ENCODE measurements around the gene WNK2.

DNA sequence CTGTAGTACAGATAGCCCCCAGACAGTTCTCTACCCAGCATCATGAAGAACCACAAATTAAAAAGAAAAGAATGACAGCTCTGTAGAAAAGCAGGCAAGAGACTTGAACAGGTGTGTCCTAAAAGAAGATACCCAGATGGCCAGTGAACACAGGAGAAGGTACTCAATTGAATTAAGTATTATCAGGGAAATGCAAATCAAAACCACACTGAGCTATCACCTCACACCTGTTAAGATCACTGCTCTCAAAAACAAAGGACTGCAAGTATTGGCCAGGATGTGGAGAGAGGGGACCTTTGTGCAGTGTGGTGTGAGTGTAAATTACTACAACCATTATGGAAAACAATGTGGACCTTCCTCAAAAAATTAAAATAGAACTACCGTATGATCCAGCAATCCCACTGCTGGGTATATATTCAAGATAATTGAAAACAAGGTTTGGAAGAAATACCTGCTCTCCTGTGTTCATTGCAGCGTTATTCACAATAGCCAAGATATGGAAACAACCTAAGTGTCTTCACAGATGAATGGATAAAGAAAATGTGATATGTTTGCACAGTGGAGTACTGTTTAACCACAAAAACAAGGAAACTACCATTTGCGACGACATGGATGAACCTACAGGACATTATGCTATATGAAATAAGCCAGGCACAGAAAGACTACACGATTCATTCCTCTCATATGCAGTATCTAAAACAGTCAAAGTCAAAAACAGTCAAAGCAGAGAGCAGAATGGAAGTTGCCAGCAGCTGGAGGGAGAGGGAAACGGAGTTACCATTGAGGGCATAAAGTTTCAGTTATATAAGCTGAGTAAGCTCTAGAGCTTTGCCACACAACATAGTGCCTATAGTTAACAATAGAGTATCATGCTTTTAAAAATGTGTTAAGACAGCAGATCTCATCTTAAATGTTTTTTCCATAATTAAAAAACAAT, 102.6 kb downstream of the WNK2 start:
- TF ChIP-seq CEBPB (IDR thresholded peaks at IDR 0.05): no peak
- TF ChIP-seq POLR2A (IDR thresholded peaks at IDR 0.05; ENCODE audit: low read length): no peak
- TF ChIP-seq, protein P1, sequence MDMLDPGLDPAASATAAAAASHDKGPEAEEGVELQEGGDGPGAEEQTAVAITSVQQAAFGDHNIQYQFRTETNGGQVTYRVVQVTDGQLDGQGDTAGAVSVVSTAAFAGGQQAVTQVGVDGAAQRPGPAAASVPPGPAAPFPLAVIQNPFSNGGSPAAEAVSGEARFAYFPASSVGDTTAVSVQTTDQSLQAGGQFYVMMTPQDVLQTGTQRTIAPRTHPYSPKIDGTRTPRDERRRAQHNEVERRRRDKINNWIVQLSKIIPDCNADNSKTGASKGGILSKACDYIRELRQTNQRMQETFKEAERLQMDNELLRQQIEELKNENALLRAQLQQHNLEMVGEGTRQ (IDR thresholded peaks at IDR 0.05): no peak
- no peak for TF ChIP-seq BHLHE40 (IDR thresholded peaks at IDR 0.05; ENCODE audit: low read depth, low read length)
- TF ChIP-seq SMC3 (IDR thresholded peaks at IDR 0.05): no peak
- no peak for TF ChIP-seq JUNB (IDR thresholded peaks at IDR 0.05)
- TF ChIP-seq FOSL2 (IDR thresholded peaks at IDR 0.05): no peak
- TF ChIP-seq FOSL2 (CRISPR knock-in tag; IDR thresholded peaks at IDR 0.05): no peak
- no peak for TF ChIP-seq RAD21 (conservative IDR thresholded peaks at IDR 0.05 in 1 of 2, IDR thresholded peaks at IDR 0.05 in 1 of 2)
- TF ChIP-seq RCOR1 (IDR thresholded peaks at IDR 0.05; ENCODE audit: low read depth, low read length): no peak
- TF ChIP-seq, protein P2, sequence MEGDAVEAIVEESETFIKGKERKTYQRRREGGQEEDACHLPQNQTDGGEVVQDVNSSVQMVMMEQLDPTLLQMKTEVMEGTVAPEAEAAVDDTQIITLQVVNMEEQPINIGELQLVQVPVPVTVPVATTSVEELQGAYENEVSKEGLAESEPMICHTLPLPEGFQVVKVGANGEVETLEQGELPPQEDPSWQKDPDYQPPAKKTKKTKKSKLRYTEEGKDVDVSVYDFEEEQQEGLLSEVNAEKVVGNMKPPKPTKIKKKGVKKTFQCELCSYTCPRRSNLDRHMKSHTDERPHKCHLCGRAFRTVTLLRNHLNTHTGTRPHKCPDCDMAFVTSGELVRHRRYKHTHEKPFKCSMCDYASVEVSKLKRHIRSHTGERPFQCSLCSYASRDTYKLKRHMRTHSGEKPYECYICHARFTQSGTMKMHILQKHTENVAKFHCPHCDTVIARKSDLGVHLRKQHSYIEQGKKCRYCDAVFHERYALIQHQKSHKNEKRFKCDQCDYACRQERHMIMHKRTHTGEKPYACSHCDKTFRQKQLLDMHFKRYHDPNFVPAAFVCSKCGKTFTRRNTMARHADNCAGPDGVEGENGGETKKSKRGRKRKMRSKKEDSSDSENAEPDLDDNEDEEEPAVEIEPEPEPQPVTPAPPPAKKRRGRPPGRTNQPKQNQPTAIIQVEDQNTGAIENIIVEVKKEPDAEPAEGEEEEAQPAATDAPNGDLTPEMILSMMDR (IDR thresholded peaks at IDR 0.05): no peak
- TF ChIP-seq, protein P3, sequence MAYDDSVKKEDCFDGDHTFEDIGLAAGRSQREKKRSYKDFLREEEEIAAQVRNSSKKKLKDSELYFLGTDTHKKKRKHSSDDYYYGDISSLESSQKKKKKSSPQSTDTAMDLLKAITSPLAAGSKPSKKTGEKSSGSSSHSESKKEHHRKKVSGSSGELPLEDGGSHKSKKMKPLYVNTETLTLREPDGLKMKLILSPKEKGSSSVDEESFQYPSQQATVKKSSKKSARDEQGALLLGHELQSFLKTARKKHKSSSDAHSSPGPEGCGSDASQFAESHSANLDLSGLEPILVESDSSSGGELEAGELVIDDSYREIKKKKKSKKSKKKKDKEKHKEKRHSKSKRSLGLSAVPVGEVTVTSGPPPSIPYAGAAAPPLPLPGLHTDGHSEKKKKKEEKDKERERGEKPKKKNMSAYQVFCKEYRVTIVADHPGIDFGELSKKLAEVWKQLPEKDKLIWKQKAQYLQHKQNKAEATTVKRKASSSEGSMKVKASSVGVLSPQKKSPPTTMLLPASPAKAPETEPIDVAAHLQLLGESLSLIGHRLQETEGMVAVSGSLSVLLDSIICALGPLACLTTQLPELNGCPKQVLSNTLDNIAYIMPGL (CRISPR knock-in tag; IDR thresholded peaks at IDR 0.05; ENCODE audit: borderline replicate concordance): no peak
